Fibroblast of lung (primary cell): ENCODE data around the gene NPPC. TPM values are rescaled to one million over a fixed set of nuclear protein-coding genes. Genes with fewer than 3 reads are reported as not detected.

ENCODE experiments used
- DNase-seq, 2 donors: peaks; one replicate each; pipeline versions ENCODE4 v3.0.0 to v3.0.0-alpha.2; 2010; ENCODE audit warnings: low read depth in 2 of 2
- H2AFZ ChIP-seq: 2 replicates; pipeline ENCODE4 v1.5.1; 2012; ENCODE audit warnings: low read length, control low read depth, inconsistent platforms
- H3K27ac ChIP-seq: 2 replicates; pipeline ENCODE4 v1.5.1; 2011; ENCODE audit warnings: low read length, control low read depth; ENCODE audit not compliant: insufficient read depth
- H3K27me3 ChIP-seq: 2 replicates; pipeline ENCODE4 v1.5.1; 2011; ENCODE audit warnings: mild to moderate bottlenecking, low read length; ENCODE audit not compliant: control insufficient read depth, insufficient read depth
- H3K36me3 ChIP-seq: 2 replicates; pipeline ENCODE4 v1.5.1; 2011; ENCODE audit warnings: low read length; ENCODE audit not compliant: control insufficient read depth, insufficient read depth
- H3K4me1 ChIP-seq: 2 replicates; pipeline ENCODE4 v1.5.1; 2011; ENCODE audit warnings: low read length; ENCODE audit not compliant: control insufficient read depth, insufficient read depth; ENCODE audit errors: extremely low read depth
- H3K4me2 ChIP-seq: 2 replicates; pipeline ENCODE4 v1.5.1; 2011; ENCODE audit warnings: low read length, control low read depth; ENCODE audit not compliant: insufficient read depth; ENCODE audit errors: extremely low read depth
- H3K4me3 ChIP-seq, 4 experiments: fragments of 200-600 bp in 1 of 4; sonication (generic) in 1 of 4; replicated peaks in 1 of 4; 2 replicates each; pipeline ENCODE4 v1.5.1; 2011 to 2016; ENCODE audit warnings: low read length in 4 of 4, low read depth in 3 of 4, mild to moderate bottlenecking in 3 of 4, control low read depth in 2 of 4, inconsistent platforms in 1 of 4, mixed read lengths in 1 of 4; ENCODE audit not compliant: insufficient read depth in 1 of 4; ENCODE audit errors: control extremely low read depth in 1 of 4
- H3K79me2 ChIP-seq: 2 replicates; pipeline ENCODE4 v1.5.1; 2012; ENCODE audit warnings: mild to moderate bottlenecking, low read length, inconsistent platforms; ENCODE audit not compliant: control insufficient read depth, insufficient read depth
- H3K9ac ChIP-seq: 2 replicates; pipeline ENCODE4 v1.5.1; 2011; ENCODE audit warnings: mild to moderate bottlenecking, low read length, control low read depth; ENCODE audit not compliant: insufficient read depth
- H3K9me3 ChIP-seq: 2 replicates; pipeline ENCODE4 v1.5.1; 2012; ENCODE audit warnings: low read depth, low read length; ENCODE audit not compliant: control insufficient read depth, insufficient read depth
- H4K20me1 ChIP-seq: 2 replicates; pipeline ENCODE4 v1.5.1; 2011; ENCODE audit warnings: low read length; ENCODE audit not compliant: control insufficient read depth, insufficient read depth; ENCODE audit errors: extremely low read depth
- CTCF ChIP-seq, 2 donors: IDR thresholded peaks in 1 of 2; conservative IDR thresholded peaks in 1 of 2; 1 replicate in 1 of 2; 2 replicates in 1 of 2; pipeline ENCODE4 v1.5.1; 2011 to 2012; ENCODE audit warnings: low read length in 2 of 2, control low read depth in 1 of 2, inconsistent platforms in 1 of 2, low read depth in 1 of 2, mild to moderate bottlenecking in 1 of 2
- EZH2 ChIP-seq: IDR thresholded peaks from 2 replicates; pipeline ENCODE4 v1.5.1; 2012; ENCODE audit warnings: low read length, control low read depth, mild to moderate bottlenecking; ENCODE audit errors: missing control alignments
- polyA plus RNA-seq, 2 donors: library from polyadenylated mRNA; depleted of rRNA in 1 of 2; stranded (reverse) in 1 of 2; unstranded in 1 of 2; fragments of >200 nt; gene quantifications; 2 replicates each; pipeline ENCODE4 v1.2.1, GENCODE V29; 2011 to 2012; ENCODE audit warnings: missing spikeins in 1 of 2
- total RNA-seq: library from RNA; depleted of rRNA; stranded (reverse); fragments of >200 nt; gene quantifications from 2 replicates; pipeline ENCODE4 v1.2.1, GENCODE V29; 2014

Gene NPPC
- total and polyA plus RNA-seq, 2 donors (not counting 1 experiment from before 2014, with no cell fraction given), result not detected

- no peaks in the 10 kb centered on the region for H4K20me1 ChIP-seq
- no peak for TF ChIP-seq EZH2
- no peak for TF ChIP-seq CTCF (conservative IDR thresholded peaks at IDR 0.05 in 1 of 2, IDR thresholded peaks at IDR 0.05 in 1 of 2; ENCODE audit: low read depth in 1 of 2, low read length in 2 of 2)
- H3K79me2 ChIP-seq, result peaks cover 8% of the 10 kb centered on the region
- H3K27me3 ChIP-seq, result no peaks in the 10 kb centered on the region
- no peaks in the 10 kb centered on the region for H3K36me3 ChIP-seq
- no peak overlapping the region for H3K9ac ChIP-seq
- H3K4me3 ChIP-seq, result no peak overlapping the region
- H3K4me2 ChIP-seq, result no peak overlapping the region
- H2AFZ ChIP-seq, result no peak overlapping the region
- no peak for DNase-seq
- no peak overlapping the region for H3K27ac ChIP-seq
- no peaks in the 10 kb centered on the region for H3K4me1 ChIP-seq
- no peaks in the 10 kb centered on the region for H3K9me3 ChIP-seq
Observed at GRCh38 chr2:231968820-231969219, 42.6 kb upstream of the NPPC start.

- no peak for TF ChIP-seq CTCF (conservative IDR thresholded peaks at IDR 0.05 in 1 of 2, IDR thresholded peaks at IDR 0.05 in 1 of 2; ENCODE audit: low read depth in 1 of 2, low read length in 2 of 2)
- TF ChIP-seq EZH2, result no peak
- Histone ChIP-seq H3K9me3 (no peaks in the 10 kb centered on the region), H2AFZ (no peak overlapping the region), H3K79me2 (peaks cover 18% of the 10 kb centered on the region), H3K4me2 (no peak overlapping the region), H3K4me3 (no peak overlapping the region), H3K27ac (no peak overlapping the region), H3K9ac (no peak overlapping the region), H3K27me3 (no peaks in the 10 kb centered on the region), H4K20me1 (no peaks in the 10 kb centered on the region), H3K36me3 (no peaks in the 10 kb centered on the region), H3K4me1 (no peaks in the 10 kb centered on the region)
- DNase-seq, result no peak
Observed at GRCh38 chr2:231966886-231967285, 40.7 kb upstream of the NPPC start.

GRCh38 chr2:231965102-231965501, 38.9 kb upstream of the NPPC start:
- Histone ChIP-seq H3K79me2 (peaks cover 18% of the 10 kb centered on the region), H3K27ac (no peak overlapping the region), H3K9ac (no peak overlapping the region), H3K9me3 (no peaks in the 10 kb centered on the region), H3K4me2 (no peak overlapping the region), H2AFZ (no peak overlapping the region), H3K4me3 (no peak overlapping the region), H3K36me3 (no peaks in the 10 kb centered on the region), H4K20me1 (no peaks in the 10 kb centered on the region), H3K27me3 (no peaks in the 10 kb centered on the region), H3K4me1 (no peaks in the 10 kb centered on the region)
- TF ChIP-seq EZH2 (no peak), CTCF (conservative IDR thresholded peaks at IDR 0.05 in 1 of 2, IDR thresholded peaks at IDR 0.05 in 1 of 2; ENCODE audit: low read depth in 1 of 2, low read length in 2 of 2) (no peak)
- no peak for DNase-seq
